AG08395 (cell line): ENCODE data around the gene ZNF83.

Experiments used
- DNase-seq: peaks from one replicate; pipeline ENCODE4 v3.0.0; 2012; ENCODE audit warnings: mixed read lengths, low spot score

ZNF83 gene

DNA sequence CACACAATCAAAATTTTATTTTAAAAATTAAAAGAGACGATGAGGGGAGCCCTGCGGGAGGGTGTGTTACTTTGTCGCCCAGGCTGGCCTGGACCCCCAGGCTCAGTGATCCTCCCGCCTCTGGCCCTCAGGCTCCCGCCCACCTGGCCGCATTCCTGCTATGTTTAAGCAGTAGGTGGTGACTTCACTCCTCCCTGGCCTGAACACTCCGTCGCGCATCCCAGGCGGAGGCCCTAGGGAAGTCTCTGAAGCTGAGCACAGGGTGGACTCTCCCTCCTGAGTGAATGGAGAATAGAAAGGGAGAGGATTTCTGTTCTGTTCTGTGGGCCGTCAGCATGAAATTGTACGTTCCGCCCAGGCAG is 68.5 kb downstream of the ZNF83 start:
- peak; percentile 17 for DNase-seq

DNA sequence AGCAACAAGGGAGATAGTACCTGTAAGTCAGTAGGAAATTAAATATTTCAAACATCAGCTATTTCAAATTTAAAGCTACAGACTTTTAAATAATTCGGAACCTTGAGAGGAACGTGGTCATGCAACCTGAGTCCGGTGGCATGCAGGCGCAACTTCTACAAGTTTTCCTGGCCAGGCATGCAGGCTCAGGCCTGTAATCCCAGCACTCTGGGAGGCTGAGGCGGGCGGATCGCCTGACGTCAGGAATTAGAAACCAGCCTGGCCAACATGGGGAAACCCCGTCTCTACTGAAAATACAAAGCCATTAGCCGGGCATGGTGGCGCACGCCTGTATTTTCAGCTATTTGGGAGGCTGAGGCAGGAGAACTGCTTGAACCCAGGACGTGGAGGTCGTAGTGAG is 70.2 kb downstream of the ZNF83 start:
- no peak for DNase-seq

DNA sequence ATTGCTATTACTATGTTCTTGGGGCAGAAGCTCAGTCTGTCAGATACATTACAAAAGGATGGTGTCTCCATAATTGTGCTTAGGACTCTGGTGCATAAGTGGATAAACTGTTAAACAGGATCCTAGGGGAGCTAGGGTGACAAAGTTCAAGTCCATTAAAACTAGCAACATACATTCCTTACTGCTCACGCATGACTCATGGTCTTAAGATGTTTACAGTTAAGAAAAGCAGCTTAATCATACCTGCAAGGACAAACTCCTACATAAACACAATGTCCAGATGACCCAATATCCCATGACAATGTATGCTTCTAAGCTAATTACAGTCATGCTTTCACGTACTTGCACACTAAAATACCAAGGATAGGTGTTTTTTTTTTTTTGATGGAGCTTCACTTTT is 71.6 kb downstream of the ZNF83 start:
- DNase-seq = no peak

DNA sequence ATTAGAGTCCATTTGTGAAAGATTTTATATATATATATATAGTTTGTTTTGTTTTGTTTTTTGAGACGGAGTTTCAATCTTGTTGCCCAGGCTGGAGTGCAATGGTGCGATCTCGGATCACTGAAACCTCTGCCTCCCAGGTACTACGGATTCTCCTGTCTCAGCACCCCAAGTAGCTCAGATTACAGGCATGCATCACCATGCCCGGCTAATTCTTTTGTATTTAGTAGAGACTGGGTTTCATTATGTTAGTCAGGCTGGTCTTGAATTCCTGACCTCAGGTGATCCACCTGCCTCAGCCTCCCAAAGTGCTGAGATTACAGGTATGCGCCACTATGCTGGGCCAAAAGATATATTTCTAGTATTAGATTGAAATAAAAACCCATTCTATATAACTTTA is 72.0 kb downstream of the ZNF83 start:
- no peak for DNase-seq
